ENCODE data around the gene VPS37C. TPM values are rescaled to one million over a fixed set of nuclear protein-coding genes. Genes with fewer than 3 reads are reported as not detected.
A peak's percentile ranks its signal among the peaks of the same experiment; 100 is the strongest.

Gene VPS37C
- total RNA-seq, 1 experiment from 2014 or later: 23.4 TPM

GRCh38 chr11:61160487-61161189 is 588 bp downstream of the VPS37C start:
- Mint-ChIP-seq H3K27me3 (ENCODE audit: low read depth) (no peaks in the 10 kb centered on the region), H3K36me3 (peaks cover 9% of the 10 kb centered on the region; the same call in 1 of the 2 replicates), H3K9me3 (no peaks in the 10 kb centered on the region), H3K27ac (peak overlapping the region; percentile 92), H3K4me3 (peak overlapping the region; percentile 86), H3K4me1 (peaks cover 46% of the 10 kb centered on the region)
- DNase-seq (ENCODE audit: low spot score): no peak
- TF ChIP-seq E2F5 (CRISPR knock-in tag; IDR thresholded peaks at IDR 0.05) (no peak), GTF2I (CRISPR knock-in tag; conservative IDR thresholded peaks at IDR 0.05) (peak; percentile 99), E2F1 (CRISPR knock-in tag; IDR thresholded peaks at IDR 0.05) (no peak), ETV6 (CRISPR knock-in tag; IDR thresholded peaks at IDR 0.05) (no peak), NR2C2 (CRISPR knock-in tag; IDR thresholded peaks at IDR 0.05) (no peak), SP1 (CRISPR knock-in tag; conservative IDR thresholded peaks at IDR 0.05) (no peak), HMGA2 (CRISPR knock-in tag; IDR thresholded peaks at IDR 0.05) (no peak), CREB1 (CRISPR knock-in tag; IDR thresholded peaks at IDR 0.05) (no peak), GABPB1 (CRISPR knock-in tag; IDR thresholded peaks at IDR 0.05) (no peak), ZNF396 (CRISPR knock-in tag; IDR thresholded peaks at IDR 0.05; ENCODE audit: borderline replicate concordance) (0 out of 2 replicates have a peak, but pooled peaks have one; percentile 33), PRDM15 (CRISPR knock-in tag; IDR thresholded peaks at IDR 0.05) (no peak)
- TF ChIP-seq, protein P1, sequence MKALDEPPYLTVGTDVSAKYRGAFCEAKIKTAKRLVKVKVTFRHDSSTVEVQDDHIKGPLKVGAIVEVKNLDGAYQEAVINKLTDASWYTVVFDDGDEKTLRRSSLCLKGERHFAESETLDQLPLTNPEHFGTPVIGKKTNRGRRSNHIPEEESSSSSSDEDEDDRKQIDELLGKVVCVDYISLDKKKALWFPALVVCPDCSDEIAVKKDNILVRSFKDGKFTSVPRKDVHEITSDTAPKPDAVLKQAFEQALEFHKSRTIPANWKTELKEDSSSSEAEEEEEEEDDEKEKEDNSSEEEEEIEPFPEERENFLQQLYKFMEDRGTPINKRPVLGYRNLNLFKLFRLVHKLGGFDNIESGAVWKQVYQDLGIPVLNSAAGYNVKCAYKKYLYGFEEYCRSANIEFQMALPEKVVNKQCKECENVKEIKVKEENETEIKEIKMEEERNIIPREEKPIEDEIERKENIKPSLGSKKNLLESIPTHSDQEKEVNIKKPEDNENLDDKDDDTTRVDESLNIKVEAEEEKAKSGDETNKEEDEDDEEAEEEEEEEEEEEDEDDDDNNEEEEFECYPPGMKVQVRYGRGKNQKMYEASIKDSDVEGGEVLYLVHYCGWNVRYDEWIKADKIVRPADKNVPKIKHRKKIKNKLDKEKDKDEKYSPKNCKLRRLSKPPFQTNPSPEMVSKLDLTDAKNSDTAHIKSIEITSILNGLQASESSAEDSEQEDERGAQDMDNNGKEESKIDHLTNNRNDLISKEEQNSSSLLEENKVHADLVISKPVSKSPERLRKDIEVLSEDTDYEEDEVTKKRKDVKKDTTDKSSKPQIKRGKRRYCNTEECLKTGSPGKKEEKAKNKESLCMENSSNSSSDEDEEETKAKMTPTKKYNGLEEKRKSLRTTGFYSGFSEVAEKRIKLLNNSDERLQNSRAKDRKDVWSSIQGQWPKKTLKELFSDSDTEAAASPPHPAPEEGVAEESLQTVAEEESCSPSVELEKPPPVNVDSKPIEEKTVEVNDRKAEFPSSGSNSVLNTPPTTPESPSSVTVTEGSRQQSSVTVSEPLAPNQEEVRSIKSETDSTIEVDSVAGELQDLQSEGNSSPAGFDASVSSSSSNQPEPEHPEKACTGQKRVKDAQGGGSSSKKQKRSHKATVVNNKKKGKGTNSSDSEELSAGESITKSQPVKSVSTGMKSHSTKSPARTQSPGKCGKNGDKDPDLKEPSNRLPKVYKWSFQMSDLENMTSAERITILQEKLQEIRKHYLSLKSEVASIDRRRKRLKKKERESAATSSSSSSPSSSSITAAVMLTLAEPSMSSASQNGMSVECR (CRISPR knock-in tag; IDR thresholded peaks at IDR 0.05; ENCODE audit: borderline replicate concordance): peak; percentile 36; the same call in 1 of the 2 replicates
- TF ChIP-seq, protein P2, sequence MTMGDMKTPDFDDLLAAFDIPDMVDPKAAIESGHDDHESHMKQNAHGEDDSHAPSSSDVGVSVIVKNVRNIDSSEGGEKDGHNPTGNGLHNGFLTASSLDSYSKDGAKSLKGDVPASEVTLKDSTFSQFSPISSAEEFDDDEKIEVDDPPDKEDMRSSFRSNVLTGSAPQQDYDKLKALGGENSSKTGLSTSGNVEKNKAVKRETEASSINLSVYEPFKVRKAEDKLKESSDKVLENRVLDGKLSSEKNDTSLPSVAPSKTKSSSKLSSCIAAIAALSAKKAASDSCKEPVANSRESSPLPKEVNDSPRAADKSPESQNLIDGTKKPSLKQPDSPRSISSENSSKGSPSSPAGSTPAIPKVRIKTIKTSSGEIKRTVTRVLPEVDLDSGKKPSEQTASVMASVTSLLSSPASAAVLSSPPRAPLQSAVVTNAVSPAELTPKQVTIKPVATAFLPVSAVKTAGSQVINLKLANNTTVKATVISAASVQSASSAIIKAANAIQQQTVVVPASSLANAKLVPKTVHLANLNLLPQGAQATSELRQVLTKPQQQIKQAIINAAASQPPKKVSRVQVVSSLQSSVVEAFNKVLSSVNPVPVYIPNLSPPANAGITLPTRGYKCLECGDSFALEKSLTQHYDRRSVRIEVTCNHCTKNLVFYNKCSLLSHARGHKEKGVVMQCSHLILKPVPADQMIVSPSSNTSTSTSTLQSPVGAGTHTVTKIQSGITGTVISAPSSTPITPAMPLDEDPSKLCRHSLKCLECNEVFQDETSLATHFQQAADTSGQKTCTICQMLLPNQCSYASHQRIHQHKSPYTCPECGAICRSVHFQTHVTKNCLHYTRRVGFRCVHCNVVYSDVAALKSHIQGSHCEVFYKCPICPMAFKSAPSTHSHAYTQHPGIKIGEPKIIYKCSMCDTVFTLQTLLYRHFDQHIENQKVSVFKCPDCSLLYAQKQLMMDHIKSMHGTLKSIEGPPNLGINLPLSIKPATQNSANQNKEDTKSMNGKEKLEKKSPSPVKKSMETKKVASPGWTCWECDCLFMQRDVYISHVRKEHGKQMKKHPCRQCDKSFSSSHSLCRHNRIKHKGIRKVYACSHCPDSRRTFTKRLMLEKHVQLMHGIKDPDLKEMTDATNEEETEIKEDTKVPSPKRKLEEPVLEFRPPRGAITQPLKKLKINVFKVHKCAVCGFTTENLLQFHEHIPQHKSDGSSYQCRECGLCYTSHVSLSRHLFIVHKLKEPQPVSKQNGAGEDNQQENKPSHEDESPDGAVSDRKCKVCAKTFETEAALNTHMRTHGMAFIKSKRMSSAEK (CRISPR knock-in tag; IDR thresholded peaks at IDR 0.05; ENCODE audit: borderline replicate concordance): no peak
- TF ChIP-seq, protein P3, sequence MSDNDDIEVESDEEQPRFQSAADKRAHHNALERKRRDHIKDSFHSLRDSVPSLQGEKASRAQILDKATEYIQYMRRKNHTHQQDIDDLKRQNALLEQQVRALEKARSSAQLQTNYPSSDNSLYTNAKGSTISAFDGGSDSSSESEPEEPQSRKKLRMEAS (CRISPR knock-in tag; IDR thresholded peaks at IDR 0.05): no peak
- TF ChIP-seq, protein P4, sequence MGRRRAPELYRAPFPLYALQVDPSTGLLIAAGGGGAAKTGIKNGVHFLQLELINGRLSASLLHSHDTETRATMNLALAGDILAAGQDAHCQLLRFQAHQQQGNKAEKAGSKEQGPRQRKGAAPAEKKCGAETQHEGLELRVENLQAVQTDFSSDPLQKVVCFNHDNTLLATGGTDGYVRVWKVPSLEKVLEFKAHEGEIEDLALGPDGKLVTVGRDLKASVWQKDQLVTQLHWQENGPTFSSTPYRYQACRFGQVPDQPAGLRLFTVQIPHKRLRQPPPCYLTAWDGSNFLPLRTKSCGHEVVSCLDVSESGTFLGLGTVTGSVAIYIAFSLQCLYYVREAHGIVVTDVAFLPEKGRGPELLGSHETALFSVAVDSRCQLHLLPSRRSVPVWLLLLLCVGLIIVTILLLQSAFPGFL (CRISPR knock-in tag; IDR thresholded peaks at IDR 0.05; ENCODE audit: borderline replicate concordance): no peak
- TF ChIP-seq, protein P5, sequence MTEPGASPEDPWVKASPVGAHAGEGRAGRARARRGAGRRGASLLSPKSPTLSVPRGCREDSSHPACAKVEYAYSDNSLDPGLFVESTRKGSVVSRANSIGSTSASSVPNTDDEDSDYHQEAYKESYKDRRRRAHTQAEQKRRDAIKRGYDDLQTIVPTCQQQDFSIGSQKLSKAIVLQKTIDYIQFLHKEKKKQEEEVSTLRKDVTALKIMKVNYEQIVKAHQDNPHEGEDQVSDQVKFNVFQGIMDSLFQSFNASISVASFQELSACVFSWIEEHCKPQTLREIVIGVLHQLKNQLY (CRISPR knock-in tag; IDR thresholded peaks at IDR 0.05): no peak
- no peak for ATAC-seq
- CTCF ChIA-PET: interaction anchor here (0.7 to 1.4 kb wide), 4 partner anchors 9 to 34 kb away, joined by 3 to 4 read pairs (median 4); no protein-coding TSS in a partner anchor
- POLR2A ChIA-PET: no interaction called here
